NK-92 (cell line): ENCODE measurements around the gene ITIH1.

ENCODE experiments used
- DNase-seq: peaks from one replicate; lab custom pipeline; 2025; ENCODE audit not compliant: unreplicated experiment; lab: John Stamatoyannopoulos, UW

ITIH1 gene

DNA sequence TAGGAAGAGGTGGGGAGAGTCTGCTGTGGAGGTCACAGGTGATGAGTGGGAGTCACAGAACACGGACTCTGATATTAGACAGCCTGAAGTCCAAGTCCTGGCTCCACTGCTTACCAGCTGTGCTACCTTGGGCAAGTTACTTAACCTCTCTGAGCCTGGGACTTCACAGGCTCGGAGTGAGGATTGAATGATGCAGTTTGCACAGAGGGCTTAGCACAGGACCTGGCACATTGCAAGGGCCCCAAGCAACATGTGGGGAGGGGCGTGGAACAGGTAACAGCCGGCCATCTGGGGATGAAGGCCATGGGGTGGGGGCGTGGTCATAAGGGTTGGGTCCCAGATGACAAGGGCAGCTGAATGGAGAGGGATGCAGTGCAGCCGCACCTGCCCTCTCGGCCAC is 12.9 kb downstream of the ITIH1 start:
- no peak for DNase-seq

DNA sequence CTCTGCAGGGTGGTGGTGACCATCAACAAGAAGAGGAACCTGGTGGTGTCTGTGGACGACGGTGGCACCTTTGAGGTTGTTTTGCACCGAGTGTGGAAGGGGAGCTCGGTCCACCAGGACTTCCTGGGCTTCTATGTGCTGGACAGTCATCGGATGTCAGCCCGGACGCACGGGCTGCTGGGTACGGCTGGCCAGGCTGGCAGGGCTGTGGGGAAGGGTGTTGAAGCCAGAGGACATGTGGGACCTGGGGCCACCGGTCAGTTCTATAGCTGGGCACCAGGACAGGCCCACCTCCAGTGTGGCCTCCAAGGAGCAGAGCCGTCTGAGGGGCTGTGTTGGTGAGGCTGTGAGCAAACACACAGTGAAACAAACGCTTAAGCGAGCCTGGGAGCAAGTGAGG is 13.3 kb downstream of the ITIH1 start:
- DNase-seq: no peak

DNA sequence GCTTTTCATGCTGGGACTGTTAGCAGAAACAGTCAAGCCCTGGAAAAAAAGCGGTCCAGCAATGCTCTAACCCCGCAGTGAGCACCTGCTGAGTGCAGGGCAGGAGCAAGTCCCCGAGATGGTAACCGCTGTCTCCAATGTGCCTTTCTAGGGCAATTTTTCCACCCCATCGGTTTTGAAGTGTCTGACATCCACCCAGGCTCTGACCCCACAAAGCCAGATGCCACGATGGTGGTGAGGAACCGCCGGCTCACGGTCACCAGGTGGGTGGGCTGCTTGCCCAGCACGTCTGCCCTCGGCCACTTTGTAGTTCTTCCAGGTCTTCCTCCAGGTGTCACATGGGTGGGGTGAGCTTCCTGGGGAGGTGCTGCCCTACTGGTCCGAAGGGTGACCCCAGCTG is 14.0 kb downstream of the ITIH1 start:
- no peak for DNase-seq

DNA sequence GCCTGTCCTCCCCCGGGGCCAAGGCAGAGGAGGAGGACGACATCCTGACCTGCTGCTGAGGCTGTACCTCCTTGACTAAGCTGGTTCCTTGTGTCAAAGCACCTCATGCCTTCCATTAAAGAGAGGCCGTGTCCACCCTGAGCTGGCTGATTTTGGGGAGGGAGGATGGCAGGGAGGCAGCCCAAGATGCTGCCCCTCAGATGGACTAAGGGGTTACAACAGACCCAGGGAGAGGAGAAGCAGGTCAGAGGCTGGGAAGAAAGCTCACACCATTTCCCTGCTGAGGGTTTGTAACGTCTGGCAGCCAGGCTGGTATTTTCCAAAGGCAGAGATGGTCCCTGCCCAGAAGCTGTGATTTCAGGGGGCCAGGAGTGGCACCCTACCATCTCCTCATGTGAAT is 14.5 kb downstream of the ITIH1 start:
- DNase-seq: no peak

DNA sequence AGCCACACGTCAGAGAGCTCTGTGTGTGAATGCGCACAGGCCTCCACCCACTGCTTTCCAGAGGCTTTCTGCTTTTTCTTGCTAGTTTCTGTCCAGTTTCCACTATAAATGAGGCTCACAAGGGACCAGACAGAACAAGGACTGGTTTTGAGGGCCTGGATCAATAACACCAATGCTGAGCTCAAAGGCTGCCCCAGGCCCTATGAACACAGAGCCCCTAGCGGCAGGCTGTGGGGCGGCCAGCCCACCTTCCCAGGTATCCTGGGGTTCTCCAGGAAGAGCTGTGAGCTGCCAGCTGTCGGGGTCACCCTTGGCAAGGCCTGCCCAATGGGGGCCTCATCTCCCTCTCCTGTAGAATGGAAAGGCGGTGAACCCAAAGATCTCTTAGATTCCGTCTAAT is 15.0 kb downstream of the ITIH1 start:
- DNase-seq: no peak

DNA sequence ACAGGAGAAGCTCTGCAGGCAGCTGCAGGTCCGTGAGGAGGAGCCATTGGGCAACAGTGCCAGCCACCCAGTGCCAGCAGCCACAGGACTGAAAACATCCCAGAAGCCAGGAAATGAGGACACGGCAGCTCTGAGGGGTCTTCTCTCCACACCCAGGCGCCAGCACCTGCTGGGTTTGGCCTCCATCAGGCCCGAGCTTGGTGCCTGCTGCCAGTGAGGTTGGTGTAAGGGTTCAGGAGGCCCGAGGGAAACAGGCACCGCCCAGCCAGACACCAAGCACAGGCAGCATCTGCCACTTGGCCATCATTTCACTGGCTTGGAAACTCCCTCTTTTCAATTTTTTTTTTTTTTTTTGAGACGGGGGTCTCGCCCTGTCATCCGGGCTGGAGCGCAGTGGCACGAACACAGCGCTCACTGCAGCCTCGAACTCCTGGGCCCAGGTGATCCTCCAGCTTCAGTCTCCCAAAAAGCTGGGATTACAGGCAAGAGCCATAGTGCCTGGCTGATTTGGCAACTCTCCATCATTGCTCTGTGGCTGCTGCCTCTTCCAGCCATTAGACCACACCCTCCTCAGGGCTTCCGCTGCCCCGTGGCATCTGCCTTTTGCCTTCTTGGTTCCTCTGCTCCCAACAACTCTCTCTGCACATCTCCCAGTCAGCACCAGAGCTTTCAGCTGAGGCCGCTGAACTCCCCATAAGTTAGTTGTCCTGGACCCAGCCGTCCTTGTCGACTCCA is 15.7 kb downstream of the ITIH1 start:
- DNase-seq: no peak

DNA sequence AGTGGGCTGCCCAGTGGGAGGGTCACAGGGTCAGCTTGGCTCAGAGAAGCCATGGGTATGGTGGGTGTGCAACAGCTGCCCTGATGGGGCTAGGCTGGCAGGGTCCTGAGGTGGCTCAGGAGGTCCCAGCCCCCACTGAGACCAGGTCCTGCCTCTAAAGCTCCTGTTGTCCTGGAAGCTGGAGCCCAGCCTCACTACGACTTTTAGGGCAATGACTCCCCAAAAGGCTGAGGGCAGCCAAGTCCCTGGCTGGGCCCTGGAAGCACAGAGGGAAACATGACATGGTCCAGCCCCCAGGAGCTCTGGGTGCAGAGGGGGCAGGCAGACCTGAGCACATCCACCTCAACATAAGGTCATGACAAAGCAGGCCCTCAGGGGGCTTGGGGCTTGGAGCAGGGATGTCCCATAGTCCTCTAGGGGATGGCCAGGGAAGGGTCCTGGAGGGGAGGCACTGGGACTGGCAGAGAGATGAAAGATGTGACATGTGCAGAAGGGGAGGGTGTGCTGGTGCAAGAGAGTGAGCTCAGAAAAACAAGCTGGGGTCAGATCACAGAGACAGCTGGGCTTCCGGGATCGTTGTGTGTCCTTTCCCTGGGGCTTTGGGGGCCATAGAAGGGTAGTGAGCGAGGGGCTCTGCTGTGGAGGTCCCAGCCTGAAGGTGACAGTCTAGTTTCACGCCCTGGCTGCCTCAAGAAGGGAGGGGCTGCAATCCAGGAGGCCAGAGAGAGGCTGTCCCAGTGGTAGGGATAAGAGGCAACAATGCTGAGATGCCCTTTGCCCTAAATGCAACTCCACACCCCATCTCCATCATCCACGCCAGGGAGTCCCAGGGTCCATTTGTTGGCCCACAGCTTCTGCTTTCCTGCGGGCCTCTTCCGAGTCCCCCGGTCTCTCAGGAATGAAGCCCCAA is 16.6 kb downstream of the ITIH1 start:
- DNase-seq: no peak

DNA sequence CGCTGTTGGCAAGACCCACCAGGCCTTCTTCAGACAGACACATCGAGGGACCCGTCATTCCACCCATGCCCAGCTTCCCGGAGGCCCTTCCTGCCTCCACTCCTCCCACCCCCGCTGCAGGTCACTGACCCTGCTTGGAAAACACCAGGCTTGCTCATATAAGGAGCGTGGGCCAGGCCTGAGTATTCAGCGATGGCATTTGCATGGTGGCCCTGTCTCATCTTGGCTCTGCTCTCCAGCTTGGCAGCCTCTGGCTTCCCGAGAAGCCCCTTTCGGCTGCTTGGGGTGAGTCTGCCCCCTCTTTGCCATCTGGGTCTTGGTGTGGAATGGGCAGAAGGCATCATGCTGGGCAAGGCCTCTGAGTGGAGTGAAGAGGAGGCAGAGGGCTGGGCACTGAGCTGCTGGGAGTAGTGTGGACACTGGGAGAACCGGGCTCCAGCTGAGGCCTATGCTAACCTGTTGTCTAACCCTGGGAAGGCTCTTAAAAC is 17.3 kb downstream of the ITIH1 start, which contains the start of gene ITIH3:
ITIH3 (plus strand) TSS at position 185 of the 488 bp plus-strand sequence; CDS start at position 193, 8 bp downstream.
- DNase-seq: no peak

DNA sequence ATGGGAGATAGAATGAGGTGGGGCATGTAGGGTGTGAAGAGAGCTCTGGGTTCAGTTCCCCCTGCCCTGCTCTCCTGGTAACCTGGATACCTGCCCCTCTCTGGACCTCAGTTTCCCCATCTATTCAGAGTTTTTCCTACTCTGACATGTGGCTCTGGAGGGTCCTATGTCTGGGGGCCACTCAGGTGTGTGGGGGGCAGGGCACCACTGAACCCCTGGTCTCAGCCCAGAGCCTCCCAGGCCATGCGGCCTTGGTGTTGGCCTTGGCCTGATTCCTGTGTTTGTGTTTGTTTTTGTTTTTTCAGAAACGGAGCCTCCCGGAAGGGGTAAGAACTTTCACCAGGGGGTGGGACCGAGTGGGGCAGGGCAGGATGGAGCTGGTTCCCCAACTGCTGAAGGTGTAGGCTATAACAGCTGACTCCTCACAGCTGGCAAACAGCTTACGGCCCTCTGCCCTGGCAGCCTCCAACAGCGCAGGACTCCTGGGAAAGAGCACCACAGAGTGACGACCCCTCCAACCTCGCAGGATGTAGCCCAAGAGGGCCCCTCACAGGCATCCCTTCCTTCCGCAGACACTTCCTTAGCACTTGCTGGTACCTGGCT is 18.0 kb downstream of the ITIH1 start:
- no peak for DNase-seq

DNA sequence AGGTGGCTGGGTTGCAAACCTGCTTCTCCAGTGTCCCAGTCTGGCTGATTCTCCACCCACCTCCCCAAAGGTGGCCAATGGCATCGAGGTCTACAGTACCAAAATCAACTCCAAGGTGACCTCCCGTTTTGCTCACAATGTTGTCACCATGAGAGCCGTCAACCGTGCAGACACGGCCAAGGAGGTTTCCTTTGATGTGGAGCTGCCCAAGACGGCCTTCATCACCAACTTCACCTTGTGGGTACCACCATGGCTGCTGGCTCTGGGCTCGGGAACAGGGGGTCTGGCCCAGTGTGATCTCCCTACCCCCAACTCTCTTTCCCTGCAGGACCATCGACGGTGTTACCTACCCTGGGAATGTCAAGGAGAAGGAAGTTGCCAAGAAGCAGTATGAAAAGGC is 19.0 kb downstream of the ITIH1 start:
- no peak for DNase-seq

DNA sequence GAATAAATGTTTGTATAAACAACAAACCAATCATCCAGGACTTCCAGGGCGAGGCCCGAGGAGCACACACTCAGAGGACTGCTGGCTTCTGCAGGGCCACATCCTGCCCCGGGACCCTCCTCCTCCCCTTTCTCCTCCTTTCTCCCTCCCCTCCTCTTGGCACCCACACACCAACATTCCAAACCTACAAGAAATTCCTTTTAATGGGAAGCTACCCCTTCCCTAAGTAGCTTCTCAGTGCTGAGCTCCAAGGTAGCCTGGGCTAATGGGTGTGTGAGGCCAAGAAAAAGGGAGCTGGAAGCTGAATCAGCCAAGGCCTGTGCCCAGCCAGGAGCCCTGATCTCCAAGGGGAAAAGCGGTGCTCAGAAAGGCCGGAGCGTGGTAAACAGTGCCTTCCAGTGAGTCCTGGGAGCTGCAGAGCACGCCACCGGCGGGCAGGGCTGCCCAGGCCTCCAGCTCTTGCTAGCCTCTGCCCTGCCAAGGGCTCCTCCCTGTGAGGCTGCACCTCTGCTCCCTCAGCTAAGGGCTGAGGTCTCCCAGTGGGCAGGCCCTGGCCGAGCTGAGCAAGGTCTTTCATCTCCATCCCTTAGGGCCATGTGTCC is 21.1 kb downstream of the ITIH1 start:
- no peak for DNase-seq

DNA sequence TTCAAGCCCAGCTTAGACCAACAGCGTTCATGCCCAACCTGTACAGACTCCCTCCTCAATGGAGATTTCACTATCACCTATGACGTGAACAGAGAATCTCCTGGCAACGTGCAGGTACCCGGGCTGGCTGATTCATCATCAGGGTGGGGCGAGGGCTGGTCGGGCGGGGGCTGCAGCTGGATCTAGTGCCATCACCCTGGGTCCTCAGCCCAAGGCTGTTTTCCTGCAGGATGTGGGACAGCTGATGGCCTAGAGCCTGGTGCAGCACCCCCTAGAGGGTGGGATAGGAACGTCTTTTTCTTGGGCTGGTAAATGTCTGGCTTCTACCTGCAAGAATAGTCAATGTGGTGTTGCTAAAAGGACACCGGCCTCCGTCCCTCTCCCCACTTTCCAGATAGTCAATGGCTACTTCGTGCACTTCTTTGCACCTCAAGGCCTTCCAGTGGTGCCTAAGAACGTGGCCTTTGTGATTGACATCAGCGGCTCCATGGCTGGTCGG is 21.6 kb downstream of the ITIH1 start:
- DNase-seq: no peak

DNA sequence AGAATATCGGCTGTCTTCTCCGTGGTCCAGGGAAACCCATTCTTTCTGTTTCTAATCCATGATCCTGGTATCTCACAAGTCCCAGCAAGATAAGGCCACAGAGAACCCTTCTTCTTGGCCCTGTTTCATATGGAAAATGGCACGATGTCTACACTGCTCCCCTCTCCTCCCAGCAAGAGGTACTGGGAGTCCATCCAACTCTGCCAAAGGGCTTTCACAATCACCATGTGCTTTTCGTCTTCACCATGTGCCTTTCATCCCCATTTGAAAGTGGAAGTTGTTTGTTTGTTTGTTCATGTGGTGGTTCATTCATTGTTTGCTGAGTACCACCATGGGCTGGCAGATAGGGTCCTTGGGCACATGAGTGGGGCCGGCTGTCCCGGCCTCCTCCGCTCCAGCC is 22.7 kb downstream of the ITIH1 start:
- no peak for DNase-seq

DNA sequence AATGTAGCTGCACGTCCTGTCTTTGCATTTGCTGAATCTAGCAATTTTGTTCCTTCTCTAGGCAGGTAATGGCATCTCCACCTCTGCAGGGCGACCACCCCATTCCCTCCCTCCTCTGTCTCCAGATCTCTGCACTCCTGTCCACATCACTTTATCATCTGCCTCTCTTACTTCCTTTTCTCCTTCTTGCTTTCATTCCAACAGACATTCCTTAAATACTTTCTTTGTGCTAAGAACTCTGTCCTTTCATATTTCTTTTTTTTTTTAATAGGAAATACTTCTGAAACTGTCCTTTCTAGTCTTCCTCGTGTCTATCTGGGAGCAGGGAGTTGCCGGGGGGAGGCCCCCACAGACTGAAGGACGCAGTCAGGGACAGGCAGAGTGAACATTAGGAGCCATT is 24.4 kb downstream of the ITIH1 start:
- no peak for DNase-seq

DNA sequence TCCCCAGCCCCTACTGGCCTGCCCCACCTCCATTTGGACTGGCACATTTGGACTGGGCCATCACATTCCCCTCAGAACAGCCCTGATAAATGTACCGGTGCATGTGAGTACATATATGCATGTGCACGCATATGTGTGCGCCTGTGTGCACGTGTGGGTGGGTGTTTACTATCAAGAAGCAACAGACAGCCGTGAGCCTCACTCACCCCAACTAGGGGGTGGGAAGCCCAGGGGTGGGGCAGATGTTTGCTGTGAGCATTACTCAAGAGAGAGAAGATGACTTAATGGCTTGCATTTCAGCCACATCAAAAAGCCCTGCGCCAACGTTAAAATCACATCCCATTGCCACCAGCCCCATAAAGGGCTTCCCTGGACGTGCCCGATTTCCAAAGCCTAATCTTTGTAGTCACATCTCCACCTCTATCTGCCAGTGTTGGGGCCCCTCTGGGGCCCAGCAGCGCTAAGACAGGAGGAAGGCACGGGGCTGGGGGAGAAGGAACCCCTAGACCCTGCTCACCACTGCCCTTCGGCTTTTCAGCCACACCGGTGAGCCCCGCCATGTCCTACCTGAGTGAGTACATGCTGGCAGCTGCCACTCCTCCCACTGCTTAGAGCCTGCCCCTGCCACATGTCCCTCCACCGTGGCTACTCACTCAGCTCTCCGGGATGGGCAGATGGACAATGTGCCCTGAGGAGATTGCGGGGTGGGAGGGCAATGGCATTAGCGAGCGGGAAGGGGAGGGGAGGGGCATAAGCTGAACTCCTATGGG is 28.1 kb downstream of the ITIH1 start:
- DNase-seq: no peak

DNA sequence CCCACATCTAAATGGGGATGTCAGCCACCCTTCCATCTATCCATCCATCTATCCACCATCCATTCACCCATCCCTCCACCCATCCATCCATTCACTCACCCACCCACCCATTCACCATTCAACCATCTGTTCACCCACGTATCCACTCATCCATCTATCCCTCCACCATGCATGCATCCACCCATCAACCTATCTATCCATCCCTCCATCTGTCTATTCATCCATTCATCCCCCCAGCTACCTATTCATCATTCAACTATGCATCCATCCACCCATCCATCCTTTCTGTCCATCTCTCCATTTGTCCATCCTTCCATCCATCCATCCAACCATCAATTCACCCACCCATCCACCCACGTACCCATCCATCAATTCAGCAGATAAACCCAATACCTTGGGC is 31.8 kb downstream of the ITIH1 start:
- no peak for DNase-seq

DNA sequence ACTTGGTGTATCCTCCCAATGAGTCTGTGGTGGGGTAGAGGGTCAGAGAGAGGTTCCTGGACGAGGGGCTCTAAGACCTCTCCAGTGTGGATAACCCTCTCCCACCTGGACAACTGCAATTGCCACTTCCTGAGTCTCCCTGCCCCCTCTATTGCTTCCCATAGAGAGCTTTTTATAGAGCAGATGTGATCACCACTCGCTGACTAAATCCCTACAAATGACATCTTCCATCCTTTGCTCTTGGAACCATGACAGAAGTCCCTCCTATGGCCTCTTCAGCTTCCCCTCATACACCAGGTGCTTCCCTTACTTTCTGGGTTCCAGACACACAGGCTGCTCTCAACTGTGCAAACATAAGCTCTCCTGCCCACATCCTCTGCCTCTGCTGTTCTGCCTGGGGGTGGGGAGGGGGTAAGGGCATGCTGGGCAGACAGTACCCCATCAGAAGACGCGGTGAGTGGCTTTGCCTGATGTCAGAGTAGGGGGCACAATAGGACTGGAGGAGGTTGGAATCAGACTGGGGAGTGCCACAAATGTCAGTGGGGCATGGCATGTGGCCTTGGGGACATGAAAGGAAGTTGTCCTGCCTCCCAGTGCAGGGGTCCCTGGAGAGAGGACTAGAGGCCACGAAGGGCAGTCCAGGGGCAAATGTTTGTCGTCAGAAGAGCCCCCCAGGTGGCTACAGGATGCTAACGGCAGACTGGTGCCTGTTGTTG is 32.4 kb downstream of the ITIH1 start:
- no peak for DNase-seq

DNA sequence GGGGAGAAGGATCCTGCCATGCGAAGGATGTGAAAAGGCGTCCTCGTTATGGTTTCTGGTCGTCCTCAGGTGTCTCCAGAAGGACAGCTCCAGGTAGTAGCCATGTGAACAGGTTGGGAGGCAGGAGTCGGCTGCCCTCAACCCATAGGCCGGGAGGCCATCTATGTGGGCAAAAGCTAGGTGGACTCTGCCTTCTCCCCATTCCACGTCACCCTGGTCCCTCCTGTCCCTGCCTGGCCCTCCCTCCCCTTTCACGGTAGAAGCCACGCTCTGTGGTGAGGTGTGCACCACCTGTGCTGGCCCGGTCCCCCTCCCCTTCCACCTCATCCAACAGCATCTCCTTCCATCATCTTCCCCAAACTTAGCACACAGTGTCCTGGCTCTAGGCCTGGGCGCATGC is 33.5 kb downstream of the ITIH1 start:
- no peak for DNase-seq

DNA sequence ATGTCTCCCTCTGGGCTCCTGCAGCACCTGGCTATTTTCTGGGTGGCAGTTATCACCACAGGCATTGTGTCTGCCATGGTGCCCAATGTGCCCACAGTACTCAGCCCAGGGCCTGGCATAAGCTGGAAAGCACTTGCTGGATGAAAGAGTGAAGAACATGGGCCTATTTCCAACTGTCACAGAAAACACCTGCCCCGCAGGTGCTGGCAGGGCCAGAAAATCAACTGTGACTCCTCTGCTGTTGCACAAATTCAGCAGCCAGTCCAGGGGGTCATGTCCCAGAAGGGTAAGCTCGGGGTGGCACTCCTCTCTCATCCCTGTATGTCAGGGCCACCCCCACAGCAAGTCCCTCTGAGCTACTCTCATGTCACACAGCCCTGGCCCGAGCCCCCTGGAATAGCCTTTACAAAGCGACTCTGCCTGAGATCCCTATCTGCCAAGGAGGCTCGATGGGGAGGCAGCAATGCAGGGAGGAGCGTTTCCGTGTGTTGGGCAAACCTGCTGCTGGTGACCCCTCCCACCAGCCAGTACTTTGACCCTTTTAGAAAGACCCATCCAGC is 34.1 kb downstream of the ITIH1 start:
- DNase-seq: no peak
